Stomach (tissue), 19 donors: Measurements from ENCODE around the gene LRRC7. TPM values are rescaled to one million over a fixed set of nuclear protein-coding genes. Genes with fewer than 3 reads are reported as not detected.

Source experiments
- DNase-seq, 2 donors: peaks; one replicate each; pipeline versions ENCODE4 v3.0.0 to v3.0.0-alpha.2; 2013 to 2019
- H3K27ac ChIP-seq, 5 donors: fragments of 200-600 bp in 4 of 5; sonication (generic) in 4 of 5; one replicate each; pipeline ENCODE4 v1.5.1; 2013 to 2019; ENCODE audit warnings: mild to moderate bottlenecking in 1 of 5, moderate library complexity in 1 of 5
- H3K27me3 ChIP-seq, 3 donors: fragments of 200-600 bp; sonication (generic); one replicate each; pipeline ENCODE4 v1.5.1; 2017 to 2019; ENCODE audit warnings: mixed run types in 1 of 3
- H3K36me3 ChIP-seq, 4 donors: fragments of 200-600 bp; sonication (generic); 1 replicate in 3 of 4; 2 replicates in 1 of 4; pipeline ENCODE4 v1.5.1; 2016 to 2019
- H3K4me1 ChIP-seq, 4 donors: fragments of 200-600 bp; sonication (generic); one replicate each; pipeline ENCODE4 v1.5.1; 2016 to 2019
- H3K4me3 ChIP-seq, 4 donors: fragments of 200-600 bp; sonication (generic) in 3 of 4; one replicate each; pipeline ENCODE4 v1.5.1; 2016 to 2019; ENCODE audit warnings: mild to moderate bottlenecking in 1 of 4
- H3K9me3 ChIP-seq, 4 donors: fragments of 200-600 bp; sonication (generic); one replicate each; pipeline ENCODE4 v1.5.1; 2016 to 2019
- CTCF ChIP-seq, 7 experiments: fragments of 450-650 bp in 4 of 7; fragments of 200-600 bp in 3 of 7; sonication (generic) in 3 of 7; IDR thresholded peaks; one replicate each; pipeline ENCODE4 v1.5.1; 2016 to 2019; ENCODE audit warnings: antibody characterized with exemption in 7 of 7, control low read depth in 2 of 7, mild to moderate bottlenecking in 1 of 7
- EP300 ChIP-seq: sonication (generic); formaldehyde crosslinking; IDR thresholded peaks from one replicate; pipeline ENCODE4 v1.6.1; 2017; ENCODE audit warnings: antibody characterized with exemption
- POLR2A ChIP-seq, 4 donors: fragments of 450-650 bp; IDR thresholded peaks; one replicate each; pipeline ENCODE4 v1.6.1; 2016; ENCODE audit warnings: antibody characterized with exemption in 4 of 4, control low read depth in 2 of 4, mild to moderate bottlenecking in 1 of 4, moderate library complexity in 1 of 4
- POLR2AphosphoS5 ChIP-seq, 3 donors: sonication (generic); formaldehyde crosslinking; IDR thresholded peaks; one replicate each; pipeline ENCODE4 v1.6.1; 2016; ENCODE audit warnings: antibody characterized with exemption in 3 of 3
- WGBS, 5 donors: extraction: QIAGEN DNeasy Blood & Tissue Kit in 3 of 5; methylation state at CpG; one replicate each; pipeline versions ENCODE4 v1.1.5 to v1.1.7; 2013 to 2018; 5-methylcytosine and 5-hydroxymethylcytosine counted together
- intact Hi-C: fragments of 100-400 bp; cut with DNase I; formaldehyde crosslinking; loops from one replicate; pipeline ENCODE4 v1.15.1; 2023; ENCODE audit warnings: low total_unique reads
- long read RNA-seq, 10 donors: transcript quantifications; one replicate each; lab custom pipeline, GENCODE V29; 2026
- polyA plus RNA-seq, 3 donors: library from polyadenylated mRNA; stranded (reverse); fragments of 200-250 nt; gene quantifications; one replicate each; pipeline ENCODE4 v1.2.3, GENCODE V29; 2013
- total RNA-seq, 5 donors: library from RNA; depleted of rRNA; stranded (reverse); fragments of >200 nt; gene quantifications; one replicate each; pipeline versions ENCODE4 v1.1.0 to v1.2.3, GENCODE V29; 2014 to 2016
- donor health status: healthy with polysubstance abuse.
- donor health status: Bipolar disorder and iron deficiency.
- donor health status: healthy.

Gene LRRC7
- total RNA-seq (10 to 100 TPM in 1 of 5 donors, under 1 TPM in 3, not detected in 1; 0.29 to 22.4 (median 0.44) TPM), polyA plus RNA-seq (under 1 TPM; 0.06 to 0.31 (median 0.23) TPM)
- long read RNA-seq, donor 1, partial matches to known transcripts, result 0 of 2 reads
- long read RNA-seq, donor 1, other reads (novel, unspliced or antisense), result 0 of 2 reads
- long read RNA-seq, donor 2, transcript LRRC7-206 (1 exons, 2,983 nt), result major isoform, 5 of 5 reads
- long read RNA-seq, donor 2, partial matches to known transcripts, result 0 of 5 reads
- long read RNA-seq, donor 2, other reads (novel, unspliced or antisense), result 0 of 5 reads
- long read RNA-seq, donor 3, partial matches to known transcripts, result 0 of 2 reads
- long read RNA-seq, donor 3, other reads (novel, unspliced or antisense), result 0 of 2 reads
- long read RNA-seq, donor 4, partial matches to known transcripts, result 0 of 1 reads
- long read RNA-seq, donor 4, other reads (novel, unspliced or antisense), result 0 of 1 reads
- long read RNA-seq, donor 5, transcript LRRC7-206 (1 exons, 2,983 nt), result major isoform, 6 of 6 reads
- long read RNA-seq, donor 5, partial matches to known transcripts, result 0 of 6 reads
- long read RNA-seq, donor 5, other reads (novel, unspliced or antisense), result 0 of 6 reads
- long read RNA-seq, donor 6, result 0 reads
- long read RNA-seq, donor 7, partial matches to known transcripts, result 0 of 1 reads
- long read RNA-seq, donor 7, other reads (novel, unspliced or antisense), result 0 of 1 reads
- long read RNA-seq, donor 8, transcript LRRC7-206 (1 exons, 2,983 nt), result major isoform, 6 of 6 reads
- long read RNA-seq, donor 8, partial matches to known transcripts, result 0 of 6 reads
- long read RNA-seq, donor 8, other reads (novel, unspliced or antisense), result 0 of 6 reads
- long read RNA-seq, donor 9, transcript LRRC7-206 (1 exons, 2,983 nt), result major isoform, 8 of 8 reads
- long read RNA-seq, donor 9, partial matches to known transcripts, result 0 of 8 reads
- long read RNA-seq, donor 9, other reads (novel, unspliced or antisense), result 0 of 8 reads
- long read RNA-seq, donor 10, partial matches to known transcripts, result 0 of 2 reads
- long read RNA-seq, donor 10, other reads (novel, unspliced or antisense), result 0 of 2 reads

- peak in 1 of 2 donors; percentile 66 for DNase-seq
- WGBS, 5 donors, result 1 to 3% (median 2%) methylated on average over 37 to 62 of the region's 62 CpGs
- TF ChIP-seq POLR2A (IDR thresholded peaks at IDR 0.05) (no peak), POLR2AphosphoS5 (IDR thresholded peaks at IDR 0.05) (no peak), CTCF (IDR thresholded peaks at IDR 0.05) (no peak), EP300 (no peak)
- H3K4me1 ChIP-seq, result peaks cover 17 to 38% (median 30%) of the 10 kb centered on the region in 4 donors
- no peaks in the 10 kb centered on the region for H3K9me3 ChIP-seq
- H3K27ac ChIP-seq, result peak within 1 kb of the TSS in 2 of 5 donors; percentile 10 to 64
- H3K27me3 ChIP-seq, result peaks cover 7 to 60% (median 41%) of the 10 kb centered on the region in 3 donors
- H3K36me3 ChIP-seq, result no peaks in the 10 kb centered on the region
- peak within 1 kb of the TSS; percentile 50 to 67 (median 58) for H3K4me3 ChIP-seq
- intact Hi-C loops, result no loop called here
Observed at GRCh38 chr1:69567652-69568420, at the start of gene LRRC7. TSS of gene LRRC7 (plus strand) at chr1:69567922. CDS start at chr1:69568640, 718 bp downstream.

DNA sequence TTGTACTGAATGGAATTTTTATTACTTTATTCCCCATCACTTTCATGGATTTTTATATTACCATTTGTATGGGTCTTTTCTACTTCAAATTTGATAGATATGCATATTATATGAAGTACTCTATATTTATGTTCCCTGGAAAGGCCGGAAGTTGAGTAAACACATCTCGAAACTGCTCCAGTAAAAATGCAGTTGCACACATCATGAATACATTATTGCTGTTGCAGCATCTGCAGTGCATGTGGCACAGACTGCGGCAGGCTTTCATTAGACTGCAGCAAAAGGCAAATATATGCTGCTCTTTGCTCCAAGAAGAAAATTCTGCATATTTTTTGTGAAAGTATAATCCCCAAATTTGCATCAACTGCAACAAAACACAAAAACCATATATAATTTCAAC, 48.7 kb upstream of the LRRC7 start:
- no peak for TF ChIP-seq POLR2A (IDR thresholded peaks at IDR 0.05)
- TF ChIP-seq POLR2AphosphoS5 (IDR thresholded peaks at IDR 0.05), result no peak
- no peak for TF ChIP-seq CTCF (IDR thresholded peaks at IDR 0.05)
- no peak for TF ChIP-seq EP300
- H3K36me3 ChIP-seq, result no peaks in the 10 kb centered on the region
- 69 to 79% (median 77%) methylated on average over 3 of the region's 3 CpGs for WGBS, 5 donors
- no peak for DNase-seq
- no peaks in the 10 kb centered on the region for H3K9me3 ChIP-seq
- no peak overlapping the region for H3K4me3 ChIP-seq
- H3K27me3 ChIP-seq, result no peaks in the 10 kb centered on the region
- no peaks in the 10 kb centered on the region for H3K4me1 ChIP-seq
- no peak overlapping the region for H3K27ac ChIP-seq
- intact Hi-C loops, result no loop called here

DNA sequence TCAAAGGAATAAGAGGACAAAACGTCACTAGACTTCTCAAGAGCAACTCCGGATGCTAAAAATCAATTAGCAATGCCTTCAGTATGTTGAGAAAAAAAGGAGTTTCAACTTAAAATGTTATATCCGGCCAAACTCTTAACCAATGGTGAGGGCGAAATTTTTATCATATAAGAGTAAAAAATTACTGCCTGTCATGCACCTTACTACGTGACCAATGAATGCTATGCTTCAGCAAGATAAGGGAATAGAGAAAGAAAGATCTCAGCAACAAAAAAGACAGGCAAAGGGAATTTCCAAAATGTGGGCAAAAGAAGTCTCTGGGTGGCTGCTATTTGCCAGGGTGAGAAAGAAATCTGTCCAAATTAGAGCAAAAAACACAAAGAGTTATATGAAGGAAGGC, 47.4 kb upstream of the LRRC7 start:
- WGBS, 5 donors, result 69 to 75% (median 71%) methylated on average over 5 of the region's 5 CpGs
- Histone ChIP-seq H3K4me1 (no peaks in the 10 kb centered on the region), H3K27ac (no peak overlapping the region), H3K9me3 (no peaks in the 10 kb centered on the region), H3K4me3 (no peak overlapping the region), H3K27me3 (no peaks in the 10 kb centered on the region), H3K36me3 (no peaks in the 10 kb centered on the region)
- no peak for DNase-seq
- TF ChIP-seq POLR2A (IDR thresholded peaks at IDR 0.05) (no peak), EP300 (no peak)
- intact Hi-C loops, result no loop called here

GRCh38 chr1:69523032-69523431, 44.7 kb upstream of the LRRC7 start:
- Histone ChIP-seq H3K27ac (no peak overlapping the region), H3K27me3 (no peaks in the 10 kb centered on the region), H3K36me3 (no peaks in the 10 kb centered on the region), H3K4me1 (no peaks in the 10 kb centered on the region), H3K9me3 (no peaks in the 10 kb centered on the region), H3K4me3 (no peak overlapping the region)
- intact Hi-C loops, result no loop called here
- no peak for DNase-seq
- TF ChIP-seq CTCF (IDR thresholded peaks at IDR 0.05), result no peak
- no peak for TF ChIP-seq EP300
- TF ChIP-seq POLR2AphosphoS5 (IDR thresholded peaks at IDR 0.05), result no peak
- TF ChIP-seq POLR2A (IDR thresholded peaks at IDR 0.05), result no peak
- 41 to 68% (median 65%) methylated on average over 1 of the region's 1 CpG for WGBS, 5 donors
